ENCODE data around the gene ZNF397.

GRCh38 chr18:35267809-35268208 lies 27.0 kb downstream of the ZNF397 start:
- TF ChIP-seq CTCF (IDR thresholded peaks at IDR 0.05; ENCODE audit: poor library complexity, severe bottlenecking), result no peak
- no peak for TF ChIP-seq EZH2 (IDR thresholded peaks at IDR 0.05; ENCODE audit: borderline replicate concordance, insufficient read depth, low read length, poor library complexity, severe bottlenecking)
- TF ChIP-seq REST (IDR thresholded peaks at IDR 0.05; ENCODE audit: borderline replicate concordance), result no peak
- TF ChIP-seq EP300 (conservative IDR thresholded peaks at IDR 0.05; ENCODE audit: poor library complexity, severe bottlenecking), result no peak

All from neural cell (in vitro differentiated cells).